GM21390 (cell line): ENCODE data around the gene DONSON.
"Not testable (repeated sequence)": the region's sequence is repeated elsewhere in the genome, so short reads cannot be mapped to it uniquely, and the experiment has no call there.

ENCODE experiments used
- ATAC-seq: cut with Tn5 transposase; IDR thresholded peaks from one replicate; pipeline ENCODE4 v1.9.1; 2021; ENCODE audit not compliant: unreplicated experiment

The DONSON gene

DNA sequence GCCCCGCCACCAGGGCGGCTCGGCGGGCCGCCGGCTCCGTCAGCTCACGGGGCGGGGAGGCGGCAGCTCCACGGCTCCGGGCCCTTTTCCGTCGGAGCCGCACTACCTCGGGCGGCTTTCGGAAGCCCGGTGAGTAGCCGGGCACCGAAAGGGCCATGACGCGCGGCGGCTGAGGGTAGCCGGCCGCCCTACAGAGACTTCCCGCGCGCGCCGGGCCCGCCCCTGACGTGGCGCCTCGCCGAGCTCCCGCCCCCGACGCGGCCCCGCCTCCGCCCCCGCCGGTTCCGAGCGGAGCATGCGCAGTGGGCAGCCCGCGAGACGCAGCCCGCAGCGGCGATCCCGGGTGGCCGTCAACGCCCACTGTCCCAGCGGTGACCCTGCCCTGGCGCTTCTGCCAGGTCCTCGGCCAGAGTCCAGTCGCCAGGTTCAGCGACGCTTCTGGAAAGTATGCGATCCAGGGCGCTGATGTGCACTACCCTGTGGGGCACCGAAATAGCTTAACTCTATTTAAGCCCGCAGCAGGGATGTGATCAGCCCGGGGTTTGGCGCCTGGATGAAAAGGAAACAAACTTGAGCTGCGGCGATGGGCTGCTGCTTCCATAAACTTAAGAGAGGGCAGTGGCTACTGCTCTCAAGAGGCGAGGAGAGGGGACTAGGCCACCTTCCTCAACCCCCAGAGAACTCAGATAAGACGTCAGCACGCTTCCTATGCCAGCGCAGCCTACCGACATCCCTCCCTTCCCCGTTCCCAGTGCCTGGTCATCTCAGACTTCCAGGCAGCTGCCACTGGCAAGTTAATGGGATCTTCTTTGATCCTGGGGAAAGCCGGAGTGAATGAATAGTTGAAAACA, at the start of gene DONSON:
Gene DONSON, minus strand, starts transcription at position 200 of the 851 bp plus-strand sequence. Its CDS starts 43 bp downstream, at position 157.
- ATAC-seq = peak; percentile 92

- ATAC-seq = no peak
Observed at GRCh38 chr21:33634254-33634653, 45.8 kb upstream of the DONSON start.

DNA sequence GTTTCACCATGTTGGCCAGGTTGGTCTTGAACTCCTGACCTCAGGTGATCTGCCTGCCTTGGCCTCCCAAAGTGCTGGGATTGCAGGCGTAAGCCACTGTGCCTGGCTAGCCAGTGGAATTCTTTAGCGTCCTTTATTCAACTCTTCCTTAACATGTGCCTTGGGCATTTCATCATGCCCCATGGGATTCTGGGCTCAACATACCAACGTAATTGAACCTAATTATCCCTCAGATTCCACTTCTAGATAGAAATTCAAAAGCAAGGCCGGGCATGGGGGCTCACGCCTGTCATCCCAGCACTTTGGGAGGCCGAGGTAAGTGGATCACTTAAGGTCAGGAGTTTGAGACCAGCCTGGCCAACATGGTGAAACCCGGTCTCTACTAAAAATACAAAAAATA, 37.7 kb upstream of the DONSON start:
- ATAC-seq = not testable (repeated sequence)

GRCh38 chr21:33622253-33622652, 33.8 kb upstream of the DONSON start:
- ATAC-seq = no peak

DNA sequence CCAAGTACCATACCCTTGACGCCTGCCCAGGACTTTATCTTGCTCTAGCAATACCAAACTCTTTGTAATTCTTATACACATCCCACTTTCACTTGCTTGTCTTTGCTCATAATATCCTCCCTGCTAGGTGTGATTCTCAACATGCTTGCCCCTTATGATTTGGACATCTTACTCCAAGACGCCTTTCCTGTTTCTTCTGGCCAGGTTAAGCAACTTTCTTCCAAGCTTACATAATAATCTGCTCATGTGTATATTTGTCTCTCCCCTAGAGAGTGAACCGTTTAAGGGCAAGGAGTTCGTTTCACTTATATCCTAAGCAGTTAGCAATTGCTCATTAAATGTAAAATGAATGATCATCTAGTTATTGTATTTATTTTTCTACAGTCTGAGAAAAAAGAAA, 31.2 kb upstream of the DONSON start:
- ATAC-seq = no peak

GRCh38 chr21:33618407-33618806, 29.9 kb upstream of the DONSON start:
- ATAC-seq = no peak

DNA sequence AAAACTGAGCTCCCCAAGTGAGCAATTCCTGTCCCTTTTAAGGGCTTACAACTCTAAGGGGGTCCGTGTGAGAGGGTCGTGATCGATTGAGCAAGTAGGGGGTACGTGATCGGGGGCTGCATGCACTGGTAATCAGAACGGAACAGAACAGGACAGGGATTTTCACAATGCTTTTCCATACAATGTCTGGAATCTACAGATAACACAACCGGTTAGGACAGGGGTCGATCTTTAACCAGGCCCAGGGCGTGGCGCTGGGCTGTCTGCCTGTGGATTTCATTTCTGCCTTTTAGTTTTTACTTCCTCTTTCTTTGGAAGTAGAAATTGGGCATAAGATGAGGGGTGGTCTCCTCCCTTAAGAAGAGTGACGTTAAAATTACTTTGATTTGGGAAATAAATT, 29.1 kb upstream of the DONSON start:
- ATAC-seq = not testable (repeated sequence)

DNA sequence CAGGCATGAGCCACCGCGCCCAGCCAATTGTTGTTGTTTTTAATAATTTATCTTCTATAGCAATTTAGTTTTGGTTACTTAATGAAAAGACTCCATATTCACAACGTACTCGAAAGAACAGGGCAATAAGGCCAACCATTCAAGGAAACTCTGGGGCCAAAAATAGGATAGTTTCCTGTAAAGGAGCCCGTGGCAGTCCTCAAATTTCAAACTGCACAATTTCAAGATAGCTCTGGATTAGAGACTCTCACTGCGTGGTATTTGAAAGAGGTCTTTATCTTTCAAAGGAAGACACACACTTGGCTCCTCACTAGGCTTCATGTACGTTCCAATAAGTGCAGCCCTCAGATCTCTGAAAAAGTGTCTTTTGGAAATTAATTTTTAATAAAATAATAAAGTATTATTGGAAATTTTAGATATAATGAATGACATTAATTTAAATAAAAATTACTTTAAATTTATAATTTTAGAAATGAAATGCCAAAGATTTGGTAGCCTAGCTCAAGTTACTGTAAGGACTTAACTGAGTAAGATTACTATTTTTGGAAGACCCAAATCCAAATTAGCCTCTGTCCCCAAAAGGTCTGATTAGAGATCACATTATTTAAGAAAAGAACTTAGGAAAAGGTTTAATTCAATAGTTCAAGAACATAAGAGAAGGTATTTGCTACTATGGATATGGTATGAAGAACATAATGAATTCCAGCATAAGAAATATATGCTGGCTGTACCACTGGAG, 22.7 kb upstream of the DONSON start:
- ATAC-seq = no peak

- no peak for ATAC-seq
Observed at GRCh38 chr21:33608559-33608958, 20.1 kb upstream of the DONSON start.

GRCh38 chr21:33598051-33598450, 9.6 kb upstream of the DONSON start:
- no peak for ATAC-seq

DNA sequence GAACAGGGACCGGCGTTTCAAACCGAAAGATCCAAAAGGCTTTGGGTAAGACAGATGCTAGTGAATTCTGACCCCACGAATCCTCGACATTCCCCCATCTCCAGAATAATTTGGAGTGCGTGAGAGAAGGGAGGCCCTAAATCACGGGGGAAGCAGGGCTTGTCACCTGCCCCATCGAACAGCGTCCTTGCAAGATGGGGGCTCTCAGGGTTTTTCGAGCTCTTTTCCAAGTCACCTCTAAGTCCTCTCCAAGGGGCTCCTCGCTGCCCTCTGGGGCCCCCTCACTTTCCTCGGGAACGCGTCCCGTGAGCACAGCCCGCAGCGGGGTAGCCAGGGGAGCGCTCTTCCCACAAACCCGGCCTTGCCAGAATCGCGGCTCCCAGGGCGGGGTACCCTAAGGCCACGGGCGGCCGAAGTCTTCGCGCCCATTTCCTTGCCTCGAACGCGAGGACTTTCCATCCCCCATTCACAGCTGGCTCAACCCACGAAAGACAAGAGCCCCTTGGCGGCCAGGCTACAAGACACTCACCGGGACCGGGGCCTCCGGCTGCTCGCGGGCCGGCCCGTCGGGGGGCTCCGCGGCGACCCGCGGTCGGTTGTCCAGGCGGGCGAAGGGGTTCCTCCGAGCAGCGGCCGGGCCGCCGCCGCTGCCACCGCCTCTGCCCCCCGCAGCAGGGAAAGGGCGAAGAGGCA, 546 bp downstream of the DONSON start:
- peak; percentile 37 for ATAC-seq

GRCh38 chr21:33586927-33587326, 1.6 kb downstream of the DONSON start:
- no peak for ATAC-seq

GRCh38 chr21:33584455-33584854, 4.0 kb downstream of the DONSON start:
- no peak for ATAC-seq

DNA sequence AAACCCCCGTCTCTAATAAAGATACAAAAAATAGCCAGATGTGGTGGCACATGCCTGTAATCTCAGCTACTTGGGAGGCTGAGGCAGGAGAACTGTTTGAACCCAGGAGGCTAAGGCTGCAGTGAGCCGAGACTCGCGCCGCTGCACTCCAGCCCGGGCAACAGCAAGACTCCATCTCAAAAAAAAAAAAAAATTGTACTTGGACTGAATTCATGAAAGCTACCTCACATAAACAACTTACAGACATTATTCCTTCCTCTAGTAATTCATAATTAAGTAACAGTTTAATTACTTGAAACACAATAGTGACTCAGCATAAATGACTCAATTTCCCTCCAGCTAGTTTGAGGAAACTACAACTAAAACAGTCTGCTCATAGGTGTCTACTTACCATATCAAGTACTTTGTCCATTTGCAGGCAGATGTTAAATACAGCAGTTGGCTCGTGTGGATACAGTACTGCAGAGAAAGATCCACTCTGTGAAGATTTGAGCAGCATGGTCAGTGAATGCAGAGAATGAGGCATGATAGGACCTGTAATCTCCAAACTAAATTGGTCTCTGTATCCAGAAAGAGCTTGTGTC, 9.4 kb downstream of the DONSON start:
- ATAC-seq = no peak

- no peak for ATAC-seq
Observed at GRCh38 chr21:33578214-33578613, 10.3 kb downstream of the DONSON start.

- ATAC-seq = not testable (repeated sequence)
Observed at GRCh38 chr21:33576741-33577141, 11.7 kb downstream of the DONSON start.

DNA sequence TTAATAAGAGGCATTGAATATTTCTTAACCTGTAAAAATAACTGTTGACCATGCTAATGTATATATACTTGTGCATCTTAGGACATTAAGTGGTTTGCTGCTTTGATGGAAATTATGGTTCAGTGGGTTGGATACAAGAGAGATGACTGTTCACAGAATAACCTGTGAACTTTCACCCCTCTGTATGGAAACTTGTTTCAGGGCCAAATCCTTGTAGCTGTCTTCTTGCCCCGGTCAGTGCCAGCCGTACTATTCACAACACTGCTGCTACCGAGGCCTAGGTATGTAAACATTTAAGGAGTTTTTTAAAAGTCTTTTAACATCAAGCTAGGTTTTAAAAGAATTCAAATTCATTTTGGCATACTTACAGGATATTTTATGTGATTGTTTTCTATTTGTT, 16.1 kb downstream of the DONSON start:
- ATAC-seq = no peak

- no peak for ATAC-seq
Observed at GRCh38 chr21:33569991-33570390, 18.5 kb downstream of the DONSON start.

- ATAC-seq = no peak
Observed at GRCh38 chr21:33568448-33568847, 20.0 kb downstream of the DONSON start.

DNA sequence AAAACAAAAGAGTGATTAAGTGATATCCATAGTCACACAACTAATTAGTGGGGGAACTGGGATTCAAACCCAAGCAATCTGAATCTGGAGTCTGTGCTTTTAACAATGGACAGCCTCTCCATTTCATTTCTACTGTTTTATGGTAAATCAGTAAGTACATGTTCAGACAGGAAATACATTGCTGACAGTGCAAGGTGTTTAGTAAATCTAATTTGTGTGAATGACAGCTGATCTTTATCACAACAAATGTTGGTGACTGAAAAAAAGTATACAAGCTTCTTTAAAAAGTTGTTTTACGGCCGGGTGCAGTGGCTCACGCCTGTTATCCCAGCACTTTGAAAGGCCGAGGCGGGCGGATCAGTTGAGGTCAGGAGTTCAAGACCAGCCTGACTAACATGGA, 20.6 kb downstream of the DONSON start:
- ATAC-seq = no peak

- no peak for ATAC-seq
Observed at GRCh38 chr21:33566514-33566913, 22.0 kb downstream of the DONSON start.
